A549 (cell line): ENCODE results near the gene PTPRF. TPM values are rescaled to one million over a fixed set of nuclear protein-coding genes. Genes with fewer than 3 reads are reported as not detected.

Experiments
- ATAC-seq, 2 experiments: fragments of 200-7000 bp in 1 of 2; fragments of >200 bp in 1 of 2; cut with Nextera tagmentation in 1 of 2; cut with Tn5 transposase in 1 of 2; 3 replicates each; pipeline versions ENCODE4 v1.8.0 to v1.9.1; 2018 to 2020; ENCODE audit warnings: mild to moderate bottlenecking in 1 of 2, moderate library complexity in 1 of 2
- CTCF ChIA-PET: fragments of 300-600 bp; sonication (Branson Sonifier 250); formaldehyde crosslinking; extraction: SDS; loops from one replicate; lab custom pipeline; 2021; ENCODE audit warnings: antibody characterized with exemption, inconsistent platforms; lab: Yijun Ruan, JAX
- POLR2A ChIA-PET: fragments of 350-600 bp; formaldehyde crosslinking; extraction: SDS; loops from one replicate; lab custom pipeline; 2021; ENCODE audit warnings: antibody characterized with exemption, inconsistent platforms; lab: Yijun Ruan, JAX
- DNase-seq, 2 experiments: peaks; one replicate each; pipeline versions ENCODE4 v3.0.0 to v3.0.0-alpha.2; 2011 to 2016; ENCODE audit warnings: low read depth in 1 of 2, low spot score in 1 of 2
- FAIRE-seq: peaks from 2 replicates; lab custom pipeline; 2011; peaks lifted over from hg19 to GRCh38; lab: Jason Lieb, UNC
- H3K27ac ChIP-seq, 2 experiments: fragments of >200 bp; sonication (Bioruptor Twin); formaldehyde crosslinking; 3 replicates each; pipeline ENCODE4 v1.5.1; 2016 to 2017
- H3K4me1 ChIP-seq: fragments of >200 bp; sonication (Bioruptor Twin); formaldehyde crosslinking; 3 replicates; pipeline ENCODE4 v1.6.1; 2016
- H3K4me2 ChIP-seq: fragments of >200 bp; sonication (Bioruptor Twin); formaldehyde crosslinking; 3 replicates; pipeline ENCODE4 v1.6.1; 2016
- H3K4me3 ChIP-seq: fragments of >200 bp; sonication (Bioruptor Twin); formaldehyde crosslinking; 3 replicates; pipeline ENCODE4 v1.5.1; 2016
- H3K9me3 ChIP-seq: fragments of >200 bp; sonication (Bioruptor Twin); formaldehyde crosslinking; 3 replicates; pipeline ENCODE4 v1.6.1; 2016
- EHMT2 ChIP-seq: fragments of 200-600 bp; sonication (generic); IDR thresholded peaks from 2 replicates; pipeline ENCODE4 v1.6.1; 2016; ENCODE audit warnings: antibody characterized with exemption, low read depth, mild to moderate bottlenecking, moderate library complexity
- FOXS1 ChIP-seq: fragments of 250-450 bp; sonication (Bioruptor Pico); IDR thresholded peaks from 2 replicates; pipeline ENCODE4 v1.5.0; 2020; ENCODE audit warnings: mild to moderate bottlenecking, moderate library complexity
- HEYL ChIP-seq: fragments of 250-450 bp; sonication (Bioruptor Pico); IDR thresholded peaks from 2 replicates; pipeline ENCODE4 v1.8.0; 2021; ENCODE audit warnings: mild to moderate bottlenecking, moderate library complexity
- HOXA7 ChIP-seq: fragments of 250-450 bp; sonication (Bioruptor Pico); IDR thresholded peaks from 2 replicates; pipeline ENCODE4 v1.5.0; 2020; ENCODE audit warnings: mild to moderate bottlenecking, moderate library complexity
- HOXB13 ChIP-seq: fragments of 250-450 bp; sonication (Bioruptor Pico); IDR thresholded peaks from 2 replicates; pipeline ENCODE4 v1.5.0; 2020; ENCODE audit warnings: low read depth, mild to moderate bottlenecking, moderate library complexity
- JUN ChIP-seq, 2 experiments: fragments of >200 bp; sonication (Bioruptor Twin); formaldehyde crosslinking; IDR thresholded peaks; 2 replicates in 1 of 2; 3 replicates in 1 of 2; pipeline ENCODE4 v1.6.1; 2016 to 2017
- JUNB ChIP-seq: fragments of >200 bp; sonication (Bioruptor Twin); formaldehyde crosslinking; IDR thresholded peaks from 2 replicates; pipeline ENCODE4 v1.6.1; 2016
- KDM5A ChIP-seq: fragments of 200-600 bp; sonication (generic); IDR thresholded peaks from 2 replicates; pipeline ENCODE4 v1.6.1; 2016; ENCODE audit warnings: antibody characterized with exemption, mild to moderate bottlenecking
- MAZ ChIP-seq: fragments of 150-350 bp; IDR thresholded peaks from 2 replicates; pipeline ENCODE4 v1.6.1; 2014; ENCODE audit warnings: antibody characterized with exemption, low read depth, low read length, borderline replicate concordance
- MYC ChIP-seq: IDR thresholded peaks from 2 replicates; pipeline ENCODE4 v1.6.1; 2012; ENCODE audit warnings: mild to moderate bottlenecking, inconsistent platforms, low read length, improper control_type of control experiment, borderline replicate concordance
- POLR2A ChIP-seq: IDR thresholded peaks from 2 replicates; pipeline ENCODE4 v1.6.1; 2012; ENCODE audit warnings: mild to moderate bottlenecking, low read length
- RARB ChIP-seq: fragments of 250-450 bp; sonication (Bioruptor Pico); IDR thresholded peaks from 2 replicates; pipeline ENCODE4 v1.8.0; 2021; ENCODE audit warnings: mild to moderate bottlenecking, moderate library complexity
- RFX5 ChIP-seq: fragments of 450-650 bp; IDR thresholded peaks from 2 replicates; pipeline ENCODE4 v1.7.1; 2014; ENCODE audit warnings: antibody characterized with exemption, mild to moderate bottlenecking, moderate library complexity
- SMC3 ChIP-seq: fragments of >200 bp; sonication (Bioruptor Twin); formaldehyde crosslinking; IDR thresholded peaks from 3 replicates; pipeline ENCODE4 v1.6.1; 2018; ENCODE audit warnings: inconsistent platforms
- TFCP2L1 ChIP-seq: fragments of 250-450 bp; sonication (Bioruptor Pico); IDR thresholded peaks from 2 replicates; pipeline ENCODE4 v1.5.0; 2021; ENCODE audit warnings: mild to moderate bottlenecking
- TP53 ChIP-seq: fragments of 250-450 bp; sonication (Bioruptor Pico); IDR thresholded peaks from 2 replicates; pipeline ENCODE4 v1.5.0; 2021; ENCODE audit warnings: mild to moderate bottlenecking, moderate library complexity
- ZC3H11A ChIP-seq: fragments of 450-650 bp; IDR thresholded peaks from 2 replicates; pipeline ENCODE4 v1.6.1; 2014; ENCODE audit warnings: antibody characterized with exemption, mild to moderate bottlenecking
- WGBS: methylation state at CpG from one replicate; pipeline ENCODE4 v1.1.6; 2017; ENCODE audit errors: missing lambda C conversion rate; 5-methylcytosine and 5-hydroxymethylcytosine counted together
- polyA minus RNA-seq: library from RNA; depleted of rRNA, polyadenylated mRNA; stranded (reverse); fragments of >200 nt; gene quantifications from 2 replicates; pipeline ENCODE4 v1.2.3, GENCODE V29; 2011; rRNA and poly(A)+ RNA removed
- polyA plus RNA-seq, 4 experiments: library from polyadenylated mRNA; depleted of rRNA in 3 of 4; stranded (reverse); fragments of >200 nt; fragmentation: RNase III in 1 of 4; extraction: RNeasy Plus Mini Kit Qiagen cat#74134 plus additional on column Dnase treatment in 1 of 4; gene quantifications; 2 replicates in 3 of 4; 3 replicates in 1 of 4; pipeline ENCODE4 v1.2.3, GENCODE V29; 2011 to 2017
- TF ChIP-seq, protein P1 (sequence below): IDR thresholded peaks from 2 replicates; pipeline ENCODE4 v1.6.1; 2012
- TF ChIP-seq, protein P2 (sequence below): fragments of 150-350 bp; IDR thresholded peaks from 2 replicates; pipeline ENCODE4 v1.6.1; 2014; ENCODE audit warnings: low read depth, mild to moderate bottlenecking, low read length
- TF ChIP-seq, protein P3 (sequence below): fragments of 250-450 bp; sonication (Bioruptor Pico); IDR thresholded peaks from 2 replicates; pipeline ENCODE4 v1.5.0; 2020; ENCODE audit warnings: low read depth, mild to moderate bottlenecking, moderate library complexity
- TF ChIP-seq, protein P4 (sequence below): fragments of >200 bp; sonication (Bioruptor Twin); formaldehyde crosslinking; IDR thresholded peaks from 2 replicates; pipeline ENCODE4 v1.6.1; 2016
- TF ChIP-seq, protein P5 (sequence below): fragments of >200 bp; sonication (Bioruptor Twin); formaldehyde crosslinking; IDR thresholded peaks from 3 replicates; pipeline ENCODE4 v1.6.1; 2016
- TF ChIP-seq, protein P6 (sequence below): IDR thresholded peaks from 2 replicates; pipeline ENCODE4 v1.6.1; 2012; ENCODE audit warnings: low read depth, borderline replicate concordance

PTPRF gene
- polyA plus RNA-seq (2011; rRNA removed) = 96.5 and 111 TPM in 2 replicates
- polyA plus RNA-seq (2012; cell fraction: cytosol; rRNA removed) = 84.0 and 107 TPM in 2 replicates
- polyA plus RNA-seq (2012; cell fraction: nucleus; rRNA removed) = 211 and 261 TPM in 2 replicates
- polyA plus RNA-seq (2017; fragmentation: RNase III; extraction: RNeasy Plus Mini Kit Qiagen cat#74134 plus additional on column Dnase treatment) = 68.3 to 75.4 TPM (median 68.5 TPM) in 3 replicates
- 308 and 310 TPM in 2 replicates for polyA minus RNA-seq

DNA sequence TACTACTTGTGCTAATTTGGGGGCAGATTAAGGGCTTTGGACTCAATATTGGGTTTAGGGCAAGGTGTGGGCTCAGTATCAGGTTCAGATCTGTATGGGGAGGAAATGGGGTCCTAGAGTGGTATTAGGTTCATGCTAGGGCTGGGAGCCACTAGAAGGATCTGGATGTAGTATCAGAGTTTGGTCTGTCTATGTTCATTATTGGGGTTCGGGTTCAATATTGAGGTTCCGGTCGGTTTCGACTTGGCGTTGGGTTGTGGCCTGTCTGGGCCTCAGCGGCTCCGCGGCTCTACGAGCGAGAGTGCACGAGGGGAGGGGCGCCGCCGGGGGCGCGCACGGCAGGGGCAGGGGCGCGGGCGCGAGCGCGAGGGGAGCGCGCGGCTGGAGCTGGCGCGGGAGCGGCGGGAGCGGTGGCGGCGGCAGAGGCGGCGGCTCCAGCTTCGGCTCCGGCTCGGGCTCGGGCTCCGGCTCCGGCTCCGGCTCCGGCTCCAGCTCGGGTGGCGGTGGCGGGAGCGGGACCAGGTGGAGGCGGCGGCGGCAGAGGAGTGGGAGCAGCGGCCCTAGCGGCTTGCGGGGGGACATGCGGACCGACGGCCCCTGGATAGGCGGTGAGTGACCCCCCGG is at the start of gene PTPRF:
Gene PTPRF, plus strand, starts transcription at position 401 of the 624 bp plus-strand sequence. CDS start 14,193 bp downstream, outside the sequence.
- CTCF ChIA-PET = interaction anchor here (1.0 to 1.6 kb wide), 12 partner anchors 10 to 404 kb away, joined by 3 to 7 read pairs (median 4); no protein-coding TSS in a partner anchor
- Histone ChIP-seq H3K4me2 (peak within 1 kb of the TSS; percentile 91), H3K4me1 (peaks cover 43% of the 10 kb centered on the region), H3K4me3 (peak within 1 kb of the TSS; percentile 65), H3K27ac (peak within 1 kb of the TSS; percentile 83 to 100), H3K9me3 (no peaks in the 10 kb centered on the region)
- 0% methylated on average over 5 of the region's 58 CpGs for WGBS
- DNase-seq (peak; percentile 50 to 63), ATAC-seq (peak; percentile 39 to 57), FAIRE-seq (no peak)
- POLR2A ChIA-PET = interaction anchor here (1.1 to 1.3 kb wide), 2 partner anchors 120 to 173 kb away, joined by 4 to 8 read pairs; partner anchors contain the start of gene KDM4A
- TF ChIP-seq, protein P1, sequence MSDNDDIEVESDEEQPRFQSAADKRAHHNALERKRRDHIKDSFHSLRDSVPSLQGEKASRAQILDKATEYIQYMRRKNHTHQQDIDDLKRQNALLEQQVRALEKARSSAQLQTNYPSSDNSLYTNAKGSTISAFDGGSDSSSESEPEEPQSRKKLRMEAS = no peak
- peak in 1 of 2 experiments; percentile 54; a peak in 1 of 5 replicates for TF ChIP-seq JUN (IDR thresholded peaks at IDR 0.05)

DNA sequence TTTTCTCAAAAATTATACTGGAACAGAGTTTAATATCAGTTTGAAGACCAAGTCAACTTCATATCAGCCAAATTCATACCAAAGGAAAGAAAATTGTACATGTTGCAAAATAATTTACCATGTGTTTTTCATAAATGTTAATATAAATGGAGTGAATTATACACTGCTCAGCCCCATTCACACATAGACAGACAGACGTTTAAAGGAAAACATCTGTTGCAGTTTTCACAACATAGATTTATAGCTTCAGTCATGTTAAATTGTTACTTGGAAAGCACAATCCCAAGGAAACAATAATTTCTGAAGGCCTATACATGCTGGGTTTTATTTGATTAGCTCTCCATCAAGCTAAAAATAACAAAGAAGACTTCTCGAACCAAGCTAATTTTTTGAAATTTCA is 49.2 kb upstream of the PTPRF start:
- ATAC-seq = no peak
- 82% methylated on average over 2 of the region's 2 CpGs for WGBS
- ChIA-PET POLR2A (no interaction called here), CTCF (no interaction called here)
- no peak overlapping the region for H3K27ac ChIP-seq
- no peak overlapping the region for H3K4me2 ChIP-seq
- no peak for FAIRE-seq
- peaks cover 19% of the 10 kb centered on the region for H3K9me3 ChIP-seq
- H3K4me3 ChIP-seq = no peak overlapping the region
- H3K4me1 ChIP-seq = peaks cover 4% of the 10 kb centered on the region
- DNase-seq = no peak
- TF ChIP-seq RARB (CRISPR knock-in tag) (no peak), MAZ (no peak), KDM5A (no peak), POLR2A (no peak), HOXB13 (CRISPR knock-in tag) (no peak), SMC3 (no peak), TFCP2L1 (CRISPR knock-in tag) (no peak), FOXS1 (CRISPR knock-in tag) (no peak), JUNB (no peak), RFX5 (no peak), HEYL (CRISPR knock-in tag) (no peak), ZC3H11A (no peak)
- TF ChIP-seq, protein P2, sequence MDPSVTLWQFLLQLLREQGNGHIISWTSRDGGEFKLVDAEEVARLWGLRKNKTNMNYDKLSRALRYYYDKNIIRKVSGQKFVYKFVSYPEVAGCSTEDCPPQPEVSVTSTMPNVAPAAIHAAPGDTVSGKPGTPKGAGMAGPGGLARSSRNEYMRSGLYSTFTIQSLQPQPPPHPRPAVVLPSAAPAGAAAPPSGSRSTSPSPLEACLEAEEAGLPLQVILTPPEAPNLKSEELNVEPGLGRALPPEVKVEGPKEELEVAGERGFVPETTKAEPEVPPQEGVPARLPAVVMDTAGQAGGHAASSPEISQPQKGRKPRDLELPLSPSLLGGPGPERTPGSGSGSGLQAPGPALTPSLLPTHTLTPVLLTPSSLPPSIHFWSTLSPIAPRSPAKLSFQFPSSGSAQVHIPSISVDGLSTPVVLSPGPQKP = no peak
- TF ChIP-seq, protein P3, sequence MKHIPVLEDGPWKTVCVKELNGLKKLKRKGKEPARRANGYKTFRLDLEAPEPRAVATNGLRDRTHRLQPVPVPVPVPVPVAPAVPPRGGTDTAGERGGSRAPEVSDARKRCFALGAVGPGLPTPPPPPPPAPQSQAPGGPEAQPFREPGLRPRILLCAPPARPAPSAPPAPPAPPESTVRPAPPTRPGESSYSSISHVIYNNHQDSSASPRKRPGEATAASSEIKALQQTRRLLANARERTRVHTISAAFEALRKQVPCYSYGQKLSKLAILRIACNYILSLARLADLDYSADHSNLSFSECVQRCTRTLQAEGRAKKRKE = no peak
- TF ChIP-seq, protein P1 = no peak

DNA sequence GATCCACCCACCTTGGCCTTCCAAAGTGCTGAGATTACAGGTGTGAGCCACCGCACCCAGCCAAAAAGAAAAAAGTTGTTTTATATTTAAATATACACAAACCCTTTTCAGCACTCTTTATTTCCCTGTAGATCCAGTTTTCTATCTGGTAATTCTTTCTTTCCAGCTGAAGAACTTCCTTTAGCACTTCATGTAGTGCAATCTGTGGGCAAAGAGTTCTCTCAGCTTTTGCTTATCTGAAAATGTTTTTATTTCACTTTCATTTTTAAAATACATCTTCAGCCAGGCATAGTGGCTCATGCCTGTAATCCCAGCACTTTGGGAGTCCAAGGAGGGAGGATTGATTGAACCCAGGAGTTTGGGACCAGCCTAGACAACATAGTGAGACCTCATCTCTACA is 48.5 kb upstream of the PTPRF start:
- POLR2A ChIA-PET = no interaction called here
- Histone ChIP-seq H3K4me3 (no peak overlapping the region), H3K4me2 (no peak overlapping the region), H3K4me1 (no peaks in the 10 kb centered on the region), H3K27ac (peak overlapping the region in 1 of 2 experiments; percentile 54; a peak in 2 of 6 replicates), H3K9me3 (peaks cover 18% of the 10 kb centered on the region)
- WGBS = 90% methylated on average over 1 of the region's 1 CpG
- ATAC-seq (no peak), FAIRE-seq (no peak), DNase-seq (no peak)
- CTCF ChIA-PET = interaction anchor here (0.6 kb wide), 1 partner anchor 10 kb away, joined by 3 read pairs; no protein-coding TSS in a partner anchor
- no peak for TF ChIP-seq JUNB
- TF ChIP-seq, protein P4, sequence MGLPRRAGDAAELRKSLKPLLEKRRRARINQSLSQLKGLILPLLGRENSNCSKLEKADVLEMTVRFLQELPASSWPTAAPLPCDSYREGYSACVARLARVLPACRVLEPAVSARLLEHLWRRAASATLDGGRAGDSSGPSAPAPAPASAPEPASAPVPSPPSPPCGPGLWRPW = no peak
- no peak for TF ChIP-seq EHMT2
- TF ChIP-seq, protein P5, sequence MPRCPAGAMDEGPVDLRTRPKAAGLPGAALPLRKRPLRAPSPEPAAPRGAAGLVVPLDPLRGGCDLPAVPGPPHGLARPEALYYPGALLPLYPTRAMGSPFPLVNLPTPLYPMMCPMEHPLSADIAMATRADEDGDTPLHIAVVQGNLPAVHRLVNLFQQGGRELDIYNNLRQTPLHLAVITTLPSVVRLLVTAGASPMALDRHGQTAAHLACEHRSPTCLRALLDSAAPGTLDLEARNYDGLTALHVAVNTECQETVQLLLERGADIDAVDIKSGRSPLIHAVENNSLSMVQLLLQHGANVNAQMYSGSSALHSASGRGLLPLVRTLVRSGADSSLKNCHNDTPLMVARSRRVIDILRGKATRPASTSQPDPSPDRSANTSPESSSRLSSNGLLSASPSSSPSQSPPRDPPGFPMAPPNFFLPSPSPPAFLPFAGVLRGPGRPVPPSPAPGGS = no peak
- no peak for TF ChIP-seq RARB (CRISPR knock-in tag)
- TF ChIP-seq HOXA7 (CRISPR knock-in tag) = no peak
- TF ChIP-seq MYC = no peak
- TF ChIP-seq TP53 (CRISPR knock-in tag) = no peak
- TF ChIP-seq, protein P6, sequence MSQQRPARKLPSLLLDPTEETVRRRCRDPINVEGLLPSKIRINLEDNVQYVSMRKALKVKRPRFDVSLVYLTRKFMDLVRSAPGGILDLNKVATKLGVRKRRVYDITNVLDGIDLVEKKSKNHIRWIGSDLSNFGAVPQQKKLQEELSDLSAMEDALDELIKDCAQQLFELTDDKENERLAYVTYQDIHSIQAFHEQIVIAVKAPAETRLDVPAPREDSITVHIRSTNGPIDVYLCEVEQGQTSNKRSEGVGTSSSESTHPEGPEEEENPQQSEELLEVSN = no peak
- TF ChIP-seq, protein P1 = no peak
